GM12875 (cell line): ENCODE data around the gene RBMS1.

Experiments
- H3K4me3 ChIP-seq: one replicate; pipeline ENCODE4 v1.5.1; 2011; ENCODE audit warnings: low read depth, low read length, control low read depth
- TF ChIP-seq, protein P1 (sequence below): IDR thresholded peaks from 2 replicates; pipeline ENCODE4 v1.5.1; 2011; ENCODE audit warnings: low read depth, mild to moderate bottlenecking, control low read depth, inconsistent platforms, low read length, moderate library complexity, borderline replicate concordance; ENCODE audit not compliant: insufficient read depth

RBMS1 gene

DNA sequence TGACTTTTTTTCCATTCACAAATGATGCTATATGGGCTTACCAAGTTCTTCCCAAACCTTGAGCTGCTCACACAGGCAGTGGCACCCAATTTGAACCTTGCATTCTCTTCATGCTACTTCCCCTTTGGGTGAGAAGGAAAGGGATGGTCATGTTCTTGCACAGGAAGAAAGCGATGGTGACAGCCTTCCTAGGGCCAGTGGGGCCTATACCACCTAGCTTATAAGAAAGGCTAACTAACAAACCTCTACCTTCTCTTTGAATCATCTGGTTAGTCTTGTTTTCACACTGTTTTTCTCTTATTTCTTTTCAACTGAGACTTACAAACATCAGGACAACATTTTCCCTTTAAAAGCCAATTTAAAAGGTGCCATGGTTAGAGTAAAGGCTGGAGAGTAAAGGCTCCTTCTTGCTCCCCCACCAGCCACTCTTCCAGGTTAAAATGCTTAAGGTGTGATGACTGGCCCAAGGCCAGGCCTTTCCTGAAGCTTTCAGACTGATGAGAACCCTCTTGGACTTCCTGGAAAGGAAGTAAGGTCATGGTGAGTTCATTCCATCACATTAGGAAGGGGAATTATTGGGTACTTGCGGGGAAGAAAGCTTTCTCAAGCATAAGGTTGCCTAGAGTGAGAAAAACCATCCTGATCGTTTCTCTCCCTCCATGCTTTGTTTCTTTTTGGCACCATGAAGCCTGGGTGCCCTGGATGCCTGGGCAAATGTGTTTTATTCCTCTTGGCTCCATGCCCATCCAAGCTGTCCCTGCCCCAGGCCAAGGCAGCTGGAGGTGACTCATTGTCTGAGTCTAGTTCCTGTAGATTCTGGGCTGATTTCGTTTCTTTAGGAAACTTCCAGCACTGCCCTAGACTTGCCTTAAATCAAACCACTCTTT lies 252.1 kb downstream of the RBMS1 start:
- H3K4me3 ChIP-seq = no peak overlapping the region
- TF ChIP-seq, protein P1, sequence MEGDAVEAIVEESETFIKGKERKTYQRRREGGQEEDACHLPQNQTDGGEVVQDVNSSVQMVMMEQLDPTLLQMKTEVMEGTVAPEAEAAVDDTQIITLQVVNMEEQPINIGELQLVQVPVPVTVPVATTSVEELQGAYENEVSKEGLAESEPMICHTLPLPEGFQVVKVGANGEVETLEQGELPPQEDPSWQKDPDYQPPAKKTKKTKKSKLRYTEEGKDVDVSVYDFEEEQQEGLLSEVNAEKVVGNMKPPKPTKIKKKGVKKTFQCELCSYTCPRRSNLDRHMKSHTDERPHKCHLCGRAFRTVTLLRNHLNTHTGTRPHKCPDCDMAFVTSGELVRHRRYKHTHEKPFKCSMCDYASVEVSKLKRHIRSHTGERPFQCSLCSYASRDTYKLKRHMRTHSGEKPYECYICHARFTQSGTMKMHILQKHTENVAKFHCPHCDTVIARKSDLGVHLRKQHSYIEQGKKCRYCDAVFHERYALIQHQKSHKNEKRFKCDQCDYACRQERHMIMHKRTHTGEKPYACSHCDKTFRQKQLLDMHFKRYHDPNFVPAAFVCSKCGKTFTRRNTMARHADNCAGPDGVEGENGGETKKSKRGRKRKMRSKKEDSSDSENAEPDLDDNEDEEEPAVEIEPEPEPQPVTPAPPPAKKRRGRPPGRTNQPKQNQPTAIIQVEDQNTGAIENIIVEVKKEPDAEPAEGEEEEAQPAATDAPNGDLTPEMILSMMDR = no peak

- TF ChIP-seq, protein P1 = no peak
- H3K4me3 ChIP-seq = no peak overlapping the region
Observed at GRCh38 chr2:160239436-160239835, 254.2 kb downstream of the RBMS1 start.

- no peak overlapping the region for H3K4me3 ChIP-seq
- TF ChIP-seq, protein P1 = no peak
Observed at GRCh38 chr2:160238392-160238791, 255.2 kb downstream of the RBMS1 start.

GRCh38 chr2:160232905-160233475 lies 260.6 kb downstream of the RBMS1 start:
- TF ChIP-seq, protein P1 = no peak
- no peak overlapping the region for H3K4me3 ChIP-seq

DNA sequence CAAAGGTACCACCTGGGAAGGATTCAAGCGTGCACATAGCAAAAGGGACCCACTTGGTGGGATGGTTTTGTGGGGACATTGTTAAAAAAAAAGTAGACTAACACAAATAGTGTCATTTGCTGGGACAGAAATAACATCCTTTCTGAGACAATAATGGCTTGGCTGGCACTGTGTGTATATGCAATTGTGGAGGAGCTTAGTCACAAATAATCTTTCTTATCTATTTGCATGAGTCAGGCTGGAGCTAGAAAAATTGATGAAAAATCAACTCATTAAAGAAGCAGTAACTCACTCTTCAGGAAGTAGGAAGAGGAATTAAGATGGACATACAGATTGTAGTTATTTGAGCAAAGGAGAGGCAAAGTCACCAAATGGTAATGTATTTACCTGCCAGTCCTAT lies 264.0 kb downstream of the RBMS1 start:
- H3K4me3 ChIP-seq = no peak overlapping the region
- TF ChIP-seq, protein P1 = no peak

DNA sequence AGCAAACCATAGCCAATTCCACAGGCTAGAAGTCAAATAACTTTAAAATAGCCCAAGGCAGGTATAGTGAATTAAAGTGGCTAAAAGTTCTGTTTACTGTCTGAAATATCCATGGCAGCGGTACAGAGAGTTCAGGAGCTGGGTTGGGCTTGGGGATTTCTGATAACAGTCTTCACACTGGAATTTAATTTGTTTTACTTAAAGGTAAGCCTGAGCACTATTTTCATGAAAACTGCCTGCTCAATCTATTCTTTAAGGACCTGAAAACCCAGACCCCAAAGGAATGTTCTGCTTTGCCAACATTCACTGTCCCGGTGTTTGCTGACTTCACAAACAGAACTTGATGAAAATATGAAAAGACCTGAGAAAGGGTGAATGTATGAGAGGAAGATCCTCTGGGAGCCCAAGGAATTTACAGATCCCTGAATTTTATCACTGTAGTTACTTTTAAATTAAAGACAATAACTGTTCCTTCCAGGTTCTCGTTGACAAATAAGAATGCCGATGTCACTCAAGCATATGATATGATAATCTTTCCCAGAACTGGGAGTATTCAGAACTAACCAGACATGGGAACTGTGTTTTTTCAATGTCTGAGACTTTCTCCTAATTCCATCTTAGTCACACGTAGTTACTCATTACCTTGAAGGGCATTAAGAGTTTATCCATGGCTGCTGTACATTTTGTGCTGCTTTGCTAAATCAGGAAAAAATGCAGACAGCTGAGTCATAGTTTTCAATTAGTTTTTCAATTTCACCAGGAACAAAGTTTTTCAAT lies 265.3 kb downstream of the RBMS1 start:
- TF ChIP-seq, protein P1 = no peak
- no peak overlapping the region for H3K4me3 ChIP-seq
